Measurements from ENCODE around the gene WDR62. TPM values are rescaled to one million over a fixed set of nuclear protein-coding genes. Genes with fewer than 3 reads are reported as not detected.

The WDR62 gene
- polyA plus RNA-seq, 1 donor (not counting 4 experiments of a cell fraction or from before 2014, with no cell fraction given): 2.3 TPM

DNA sequence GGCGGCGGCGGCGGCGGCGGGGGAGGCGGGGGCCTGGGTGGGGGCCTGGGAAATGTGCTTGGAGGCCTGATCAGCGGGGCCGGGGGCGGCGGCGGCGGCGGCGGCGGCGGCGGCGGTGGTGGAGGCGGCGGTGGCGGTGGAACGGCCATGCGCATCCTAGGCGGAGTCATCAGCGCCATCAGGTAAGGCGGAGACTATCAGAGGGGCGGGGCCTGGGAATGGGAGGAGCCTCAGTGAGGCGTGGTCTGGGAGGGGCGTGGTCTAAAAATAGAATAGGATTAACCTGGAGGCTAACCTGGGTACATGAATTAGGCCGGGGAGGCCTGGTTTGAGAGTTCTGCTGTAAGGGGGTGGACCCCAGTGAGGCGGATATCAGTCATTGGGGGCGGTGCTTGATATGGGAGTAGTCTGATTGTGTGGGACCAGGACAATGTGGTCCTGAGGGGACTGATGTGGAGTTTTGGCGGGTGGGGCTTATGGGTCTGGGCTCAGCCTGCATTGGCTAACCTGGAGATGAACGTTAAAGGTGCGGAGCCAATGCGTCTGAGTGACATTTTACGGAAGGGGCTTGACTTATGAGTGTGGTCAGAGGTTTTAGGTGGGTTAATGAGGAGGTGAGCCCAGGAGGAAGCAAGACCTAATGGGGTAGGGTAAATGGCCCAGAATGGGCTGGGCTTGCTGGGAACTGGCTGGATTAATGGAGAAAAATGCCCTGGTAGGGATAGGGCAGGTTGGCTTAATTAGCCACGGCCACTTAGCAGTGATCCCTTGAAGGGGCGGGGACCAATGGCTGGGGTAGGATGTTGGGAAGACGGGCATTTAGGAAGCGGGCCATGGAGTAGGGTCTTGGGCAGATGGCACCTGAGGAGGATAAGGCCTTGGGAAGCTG, 86.6 kb downstream of the WDR62 start:
- TF ChIP-seq, protein P1, sequence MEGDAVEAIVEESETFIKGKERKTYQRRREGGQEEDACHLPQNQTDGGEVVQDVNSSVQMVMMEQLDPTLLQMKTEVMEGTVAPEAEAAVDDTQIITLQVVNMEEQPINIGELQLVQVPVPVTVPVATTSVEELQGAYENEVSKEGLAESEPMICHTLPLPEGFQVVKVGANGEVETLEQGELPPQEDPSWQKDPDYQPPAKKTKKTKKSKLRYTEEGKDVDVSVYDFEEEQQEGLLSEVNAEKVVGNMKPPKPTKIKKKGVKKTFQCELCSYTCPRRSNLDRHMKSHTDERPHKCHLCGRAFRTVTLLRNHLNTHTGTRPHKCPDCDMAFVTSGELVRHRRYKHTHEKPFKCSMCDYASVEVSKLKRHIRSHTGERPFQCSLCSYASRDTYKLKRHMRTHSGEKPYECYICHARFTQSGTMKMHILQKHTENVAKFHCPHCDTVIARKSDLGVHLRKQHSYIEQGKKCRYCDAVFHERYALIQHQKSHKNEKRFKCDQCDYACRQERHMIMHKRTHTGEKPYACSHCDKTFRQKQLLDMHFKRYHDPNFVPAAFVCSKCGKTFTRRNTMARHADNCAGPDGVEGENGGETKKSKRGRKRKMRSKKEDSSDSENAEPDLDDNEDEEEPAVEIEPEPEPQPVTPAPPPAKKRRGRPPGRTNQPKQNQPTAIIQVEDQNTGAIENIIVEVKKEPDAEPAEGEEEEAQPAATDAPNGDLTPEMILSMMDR (optimal IDR thresholded peaks at IDR 0.05 in 1 of 3, IDR thresholded peaks at IDR 0.05 in 1 of 3, conservative IDR thresholded peaks at IDR 0.05 in 1 of 3; ENCODE audit: extremely low read depth in 1 of 3, insufficient read depth in 2 of 3, low read length in 3 of 3): no peak
- TF ChIP-seq EZH2 (IDR thresholded peaks at IDR 0.05; ENCODE audit: low read length): no peak
- H3K4me3 ChIP-seq (ENCODE audit: control insufficient read depth in 2 of 3, extremely low read depth in 1 of 3, insufficient read depth in 2 of 3, low read depth in 1 of 3, low read length in 3 of 3): peak overlapping the region; percentile 73 to 100 (median 89)
- peak overlapping the region; percentile 97 for H3K9ac ChIP-seq (ENCODE audit: control insufficient read depth, extremely low read depth, insufficient read depth, low read length)
- dilution Hi-C loops (cut with MboI; ENCODE audit: extremely low pct_ligation_motif_present, low sequenced_read_pairs): no loop called here
- peak overlapping the region; percentile 89 for H3K4me2 ChIP-seq (ENCODE audit: control insufficient read depth, extremely low read depth, insufficient read depth, low read depth, low read length)
- peaks cover 23% of the 10 kb centered on the region for H3K4me1 ChIP-seq (ENCODE audit: control insufficient read depth, extremely low read depth, insufficient read depth, low read length)
- no peaks in the 10 kb centered on the region for H3K9me3 ChIP-seq (ENCODE audit: control insufficient read depth, low read depth, low read length)
- peaks cover 8% of the 10 kb centered on the region for H4K20me1 ChIP-seq (ENCODE audit: control insufficient read depth, extremely low read depth, insufficient read depth, low read length)
- peak; percentile 71 for FAIRE-seq
- no peak overlapping the region for H2AFZ ChIP-seq (ENCODE audit: control insufficient read depth, low read length)
- peaks cover 2% of the 10 kb centered on the region for H3K9me1 ChIP-seq (ENCODE audit: control insufficient read depth, extremely low read depth, insufficient read depth, low read length)
- peaks cover 23 to 33% of the 10 kb centered on the region in 2 experiments for H3K36me3 ChIP-seq (ENCODE audit: control insufficient read depth in 2 of 2, extremely low read depth in 1 of 2, insufficient read depth in 2 of 2, low read length in 2 of 2)
- no peaks in the 10 kb centered on the region for H3K27me3 ChIP-seq (ENCODE audit: control insufficient read depth, extremely low read depth, insufficient read depth, low read length)
- peaks cover 22% of the 10 kb centered on the region for H3K79me2 ChIP-seq (ENCODE audit: control insufficient read depth, insufficient read depth, low read length)
- peak overlapping the region; percentile 98 for H3K27ac ChIP-seq (ENCODE audit: control insufficient read depth, insufficient read depth, low read length)
- peak; percentile 87 for DNase-seq (ENCODE audit: low read depth, low spot score)

DNA sequence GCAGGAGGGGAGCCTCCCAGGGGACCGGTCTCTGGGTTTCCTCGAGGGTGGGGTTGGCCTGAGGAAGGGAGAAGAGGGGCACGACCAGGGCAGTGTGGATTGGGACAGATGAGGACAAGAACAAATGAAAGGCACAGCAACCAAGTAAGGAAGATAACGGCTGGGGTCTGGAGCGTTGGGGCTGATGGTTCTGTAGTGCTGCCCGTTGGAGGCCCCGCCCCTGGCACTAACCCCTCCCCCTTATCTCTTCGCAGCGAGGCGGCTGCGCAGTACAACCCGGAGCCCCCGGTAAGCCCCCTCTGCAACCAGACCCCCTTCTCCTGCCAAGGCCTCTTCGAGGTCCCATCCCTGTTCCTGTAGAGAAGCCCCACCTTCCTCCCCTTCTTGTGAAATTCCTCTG, 87.3 kb downstream of the WDR62 start:
- Histone ChIP-seq H4K20me1 (ENCODE audit: control insufficient read depth, extremely low read depth, insufficient read depth, low read length) (peaks cover 8% of the 10 kb centered on the region), H3K27ac (ENCODE audit: control insufficient read depth, insufficient read depth, low read length) (no peak overlapping the region), H3K9me3 (ENCODE audit: control insufficient read depth, low read depth, low read length) (no peaks in the 10 kb centered on the region), H3K9ac (ENCODE audit: control insufficient read depth, extremely low read depth, insufficient read depth, low read length) (no peak overlapping the region), H3K4me3 (ENCODE audit: control insufficient read depth in 2 of 3, extremely low read depth in 1 of 3, insufficient read depth in 2 of 3, low read depth in 1 of 3, low read length in 3 of 3) (no peak overlapping the region), H3K27me3 (ENCODE audit: control insufficient read depth, extremely low read depth, insufficient read depth, low read length) (no peaks in the 10 kb centered on the region), H3K4me2 (ENCODE audit: control insufficient read depth, extremely low read depth, insufficient read depth, low read depth, low read length) (peak overlapping the region; percentile 89), H2AFZ (ENCODE audit: control insufficient read depth, low read length) (no peak overlapping the region), H3K79me2 (ENCODE audit: control insufficient read depth, insufficient read depth, low read length) (peaks cover 22% of the 10 kb centered on the region), H3K36me3 (ENCODE audit: control insufficient read depth in 2 of 2, extremely low read depth in 1 of 2, insufficient read depth in 2 of 2, low read length in 2 of 2) (peaks cover 29 to 37% of the 10 kb centered on the region in 2 experiments), H3K9me1 (ENCODE audit: control insufficient read depth, extremely low read depth, insufficient read depth, low read length) (peaks cover 2% of the 10 kb centered on the region), H3K4me1 (ENCODE audit: control insufficient read depth, extremely low read depth, insufficient read depth, low read length) (peaks cover 15% of the 10 kb centered on the region)
- dilution Hi-C loops (cut with MboI; ENCODE audit: extremely low pct_ligation_motif_present, low sequenced_read_pairs): no loop called here
- TF ChIP-seq, protein P1 (optimal IDR thresholded peaks at IDR 0.05 in 1 of 3, IDR thresholded peaks at IDR 0.05 in 1 of 3, conservative IDR thresholded peaks at IDR 0.05 in 1 of 3; ENCODE audit: extremely low read depth in 1 of 3, insufficient read depth in 2 of 3, low read length in 3 of 3): no peak
- DNase-seq (ENCODE audit: low read depth, low spot score) (no peak), FAIRE-seq (no peak)
